GM21447 (cell line): ENCODE data around the gene KCNQ1.

Source experiments
- ATAC-seq: cut with Tn5 transposase; IDR thresholded peaks from one replicate; pipeline ENCODE4 v1.9.1; 2021; ENCODE audit not compliant: unreplicated experiment

The KCNQ1 gene

GRCh38 chr11:2831781-2832532 is 387.1 kb downstream of the KCNQ1 start:
- ATAC-seq: no peak

DNA sequence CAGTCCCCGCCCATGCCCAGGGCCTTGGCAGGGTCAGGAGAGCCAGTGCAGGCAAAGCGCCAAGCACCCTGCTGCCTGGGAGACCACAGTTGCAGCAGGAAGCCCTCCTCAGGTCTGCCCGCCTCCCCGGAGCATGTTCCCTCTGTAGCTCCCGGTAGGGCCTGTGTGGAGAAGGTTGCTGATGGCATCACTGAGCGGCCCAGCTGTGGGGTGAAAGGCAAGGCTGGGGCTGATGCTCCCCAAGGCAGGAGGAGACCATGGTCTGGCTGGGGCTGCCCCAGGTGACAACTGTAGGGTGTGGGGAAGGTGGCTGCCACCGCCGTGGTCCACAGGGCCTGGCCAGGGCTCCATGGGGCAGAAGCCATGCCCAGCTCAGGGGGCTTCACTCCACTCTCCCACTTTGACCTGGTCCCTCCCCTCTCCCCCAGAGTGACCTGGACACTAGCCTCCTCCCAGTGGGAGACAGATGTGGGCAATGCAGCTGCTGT is 387.8 kb downstream of the KCNQ1 start:
- no peak for ATAC-seq

DNA sequence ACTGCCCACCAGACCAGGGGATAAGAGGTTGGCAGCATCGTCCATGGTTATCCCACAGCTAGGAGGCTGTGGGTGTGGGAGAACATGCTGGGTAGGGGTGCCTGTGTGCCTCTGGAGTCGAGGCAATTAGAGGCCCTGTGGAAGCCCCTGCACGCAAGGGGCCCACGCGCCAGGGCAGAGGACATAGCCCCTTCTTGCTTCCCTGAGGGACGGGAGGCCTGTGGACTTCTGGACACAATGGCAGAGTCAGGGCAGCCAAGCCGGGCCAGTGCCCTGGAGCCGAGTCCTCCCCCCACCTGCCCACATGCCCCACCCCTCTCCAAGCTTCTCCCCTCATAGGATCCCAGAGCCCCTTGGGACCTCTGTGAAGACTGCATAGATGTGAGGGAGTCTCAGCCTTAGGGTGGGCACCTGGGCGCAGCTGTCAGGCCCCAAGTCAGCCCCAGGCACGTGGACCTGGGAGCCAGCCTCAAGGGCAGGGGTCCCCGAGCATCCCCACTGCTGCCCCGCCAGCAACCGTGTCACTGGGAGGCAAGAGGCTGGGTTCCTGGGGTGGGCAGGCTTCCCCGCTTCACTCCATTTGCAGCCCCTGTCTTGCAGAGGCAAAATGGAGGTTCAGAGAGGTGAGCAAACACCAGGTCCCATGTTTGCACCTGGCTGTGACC is 388.4 kb downstream of the KCNQ1 start:
- ATAC-seq: no peak

DNA sequence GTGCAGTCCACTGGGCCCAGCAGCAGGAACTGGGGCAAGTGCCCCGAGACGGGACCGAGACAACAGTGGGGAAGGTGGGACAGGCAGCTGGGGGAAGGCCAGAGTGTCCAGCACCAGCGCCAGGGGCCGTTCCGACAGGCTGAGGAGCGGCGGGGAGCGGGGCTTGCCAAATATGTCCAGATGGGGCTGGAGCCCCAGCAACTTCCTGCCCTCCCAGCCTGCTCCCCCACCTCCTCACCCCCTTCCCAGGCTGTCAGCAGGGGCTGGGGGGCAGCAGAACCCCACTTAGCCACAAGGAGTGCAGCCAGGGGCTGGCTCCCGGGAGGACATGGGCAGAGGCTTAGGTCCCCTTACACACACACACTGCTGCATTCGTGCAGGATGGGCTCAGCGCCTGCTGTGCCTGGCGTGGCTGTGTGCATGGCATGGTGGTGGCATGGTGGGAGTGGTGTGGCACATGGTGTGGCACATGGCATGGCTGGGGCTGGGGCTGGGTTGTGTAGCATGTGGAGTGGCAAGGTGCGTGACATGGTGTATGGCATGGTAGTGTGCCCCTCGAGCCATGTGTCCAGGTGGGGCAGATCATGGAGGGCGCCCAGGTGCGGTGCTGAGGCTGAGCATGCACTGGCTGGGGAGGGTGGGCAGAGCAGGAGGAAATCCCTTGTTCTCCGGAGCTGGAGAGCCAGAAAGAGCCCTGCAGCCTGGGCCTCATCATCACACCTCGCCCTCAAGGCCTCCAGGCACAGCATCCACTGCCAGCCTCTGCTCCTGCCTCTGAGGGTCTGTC is 389.1 kb downstream of the KCNQ1 start:
- no peak for ATAC-seq

- no peak for ATAC-seq
Measured at GRCh38 chr11:2834503-2835273, 389.9 kb downstream of the KCNQ1 start.

DNA sequence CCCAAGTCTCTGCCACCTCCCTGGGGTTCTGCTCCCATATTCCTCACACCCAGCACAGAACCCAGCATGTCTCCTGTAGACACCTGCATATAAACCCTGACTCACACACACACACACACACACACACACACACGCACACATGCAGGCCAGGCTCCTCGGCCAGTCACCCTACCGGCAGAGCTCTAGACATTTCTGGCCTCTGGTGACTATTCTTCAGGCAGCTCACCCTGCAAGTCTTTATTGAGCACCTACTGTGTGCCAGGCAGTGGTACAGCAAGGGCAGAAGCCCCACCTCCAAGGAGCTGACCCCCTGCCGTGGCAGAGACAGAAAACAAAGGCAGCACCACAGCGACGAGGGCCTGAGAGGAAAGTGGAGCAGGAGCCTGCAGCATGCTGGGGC is 390.5 kb downstream of the KCNQ1 start:
- no peak for ATAC-seq

GRCh38 chr11:2835751-2836150 is 390.9 kb downstream of the KCNQ1 start:
- no peak for ATAC-seq

DNA sequence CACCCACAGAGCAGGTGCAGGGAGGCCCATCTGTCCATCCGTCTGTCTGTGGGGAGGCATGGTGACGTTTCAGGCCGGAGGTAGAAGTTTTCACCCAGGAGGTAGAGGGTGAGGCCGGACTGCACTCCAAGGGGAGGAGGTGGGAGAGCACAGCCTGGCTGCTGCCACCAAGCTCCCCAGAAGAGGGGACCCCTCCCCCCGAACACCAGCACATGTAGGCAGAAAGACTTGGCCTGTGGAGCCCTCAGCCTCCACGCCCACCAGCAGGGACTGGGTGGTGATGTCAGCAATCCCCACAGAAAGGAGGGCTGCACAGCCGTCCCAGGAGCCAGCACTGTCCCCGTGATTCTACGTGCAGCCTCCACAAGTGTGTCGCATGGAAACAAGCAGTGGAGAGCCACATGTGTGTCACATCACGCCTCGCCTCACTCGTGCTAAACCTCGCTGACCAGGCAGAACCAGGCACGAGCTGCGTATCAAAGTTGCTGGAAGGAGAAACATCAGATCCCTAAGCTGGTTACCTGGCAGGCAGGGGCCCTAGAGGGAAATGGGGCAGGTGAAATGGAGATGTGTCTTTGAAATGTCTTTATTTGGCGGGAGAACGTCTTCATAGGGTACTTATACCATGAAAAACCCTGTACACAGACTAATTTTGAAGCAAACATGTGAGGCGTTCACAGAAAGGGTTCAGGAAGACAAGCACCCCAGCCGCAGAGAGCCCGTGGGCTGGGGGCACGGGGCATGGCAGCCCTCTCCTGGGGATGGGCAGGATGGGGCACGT is 391.7 kb downstream of the KCNQ1 start:
- no peak for ATAC-seq

GRCh38 chr11:2837096-2837601 is 392.3 kb downstream of the KCNQ1 start:
- ATAC-seq: no peak

GRCh38 chr11:2837651-2838050 is 392.8 kb downstream of the KCNQ1 start:
- ATAC-seq: no peak

GRCh38 chr11:2838091-2838490 is 393.3 kb downstream of the KCNQ1 start:
- no peak for ATAC-seq

GRCh38 chr11:2838676-2839294 is 394.0 kb downstream of the KCNQ1 start:
- ATAC-seq: no peak

DNA sequence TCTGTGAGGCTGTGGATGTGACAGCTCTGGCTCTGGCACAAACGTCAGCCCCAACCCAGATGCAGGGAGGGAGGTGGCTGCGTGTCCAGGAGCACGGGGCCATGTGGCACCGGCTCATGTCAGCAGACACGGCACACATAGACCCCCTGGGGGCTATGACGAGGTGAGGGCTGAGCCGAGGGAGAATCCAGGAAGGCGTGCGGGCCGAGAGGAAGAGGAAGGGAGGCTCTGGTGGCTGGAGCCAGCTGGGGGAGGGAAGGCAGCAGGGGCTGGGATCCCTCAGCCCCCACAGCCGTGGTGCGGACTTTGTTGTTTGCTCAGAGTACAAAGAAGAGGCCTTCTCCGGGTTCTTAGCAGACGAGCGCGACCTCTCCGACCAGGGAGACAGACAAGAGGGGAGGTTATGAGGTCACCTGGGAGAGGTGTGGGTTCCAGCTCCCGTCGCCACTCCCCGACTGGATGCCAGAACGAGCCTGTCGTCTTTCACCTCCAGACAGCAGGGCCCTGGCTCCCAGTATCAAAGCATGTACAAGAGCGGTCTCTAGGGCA is 394.7 kb downstream of the KCNQ1 start:
- ATAC-seq: no peak

DNA sequence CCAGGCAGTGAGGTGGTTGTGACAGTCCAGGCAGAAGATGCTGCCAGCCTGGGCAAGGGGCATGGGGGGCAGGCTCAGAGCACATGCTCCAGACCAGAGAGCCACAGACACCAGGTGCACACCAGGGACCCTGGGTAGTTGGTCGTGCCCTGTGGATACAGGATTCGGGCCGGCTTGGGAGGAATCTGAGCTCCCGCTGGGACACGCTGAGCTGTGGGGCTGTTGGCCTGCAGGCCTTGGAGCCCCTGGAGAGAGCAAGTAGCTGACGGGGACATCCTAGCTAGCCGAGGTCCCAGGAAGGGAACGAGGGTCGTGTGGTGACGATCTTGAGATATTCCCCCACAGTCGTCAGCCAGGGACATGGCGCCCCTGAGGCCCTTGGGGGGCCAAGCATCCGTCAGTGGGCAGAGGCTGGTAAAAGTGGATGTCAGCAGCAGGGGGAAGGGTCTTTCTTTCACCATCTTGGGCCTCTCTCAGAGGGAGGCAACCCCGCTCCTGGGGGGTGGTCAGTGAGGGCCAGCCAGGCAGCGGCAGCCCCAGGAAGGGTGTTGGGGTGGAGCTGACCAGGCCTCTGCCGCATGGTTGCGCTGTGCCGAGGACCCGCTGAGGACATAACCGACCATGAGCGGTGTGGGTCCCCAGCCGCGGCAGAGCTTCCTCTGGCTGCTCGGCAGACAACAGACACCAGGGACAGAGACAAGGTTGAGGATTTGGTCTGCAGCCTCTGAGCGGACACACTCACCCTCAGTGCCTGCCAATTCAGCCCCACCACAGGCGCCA is 396.8 kb downstream of the KCNQ1 start:
- no peak for ATAC-seq

DNA sequence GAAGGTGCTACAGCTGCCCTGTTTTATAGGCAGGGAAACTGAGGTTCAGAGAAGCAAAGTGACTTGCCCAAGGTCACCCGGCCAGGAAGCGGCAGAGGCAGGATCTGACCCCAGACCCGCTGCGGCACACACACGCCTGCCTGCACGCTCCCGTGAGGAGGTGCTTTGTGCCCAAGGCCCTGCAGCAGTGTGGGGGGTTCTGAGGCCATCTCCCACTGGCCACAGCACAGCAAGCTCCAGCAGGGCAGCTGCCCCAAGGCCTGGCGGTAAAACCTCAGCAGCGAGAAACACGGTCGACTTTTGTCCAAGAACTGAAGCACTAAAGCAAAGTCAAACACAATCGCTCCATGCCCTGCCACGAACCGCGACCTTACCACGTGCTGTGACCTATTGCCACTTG is 398.1 kb downstream of the KCNQ1 start:
- ATAC-seq: no peak

DNA sequence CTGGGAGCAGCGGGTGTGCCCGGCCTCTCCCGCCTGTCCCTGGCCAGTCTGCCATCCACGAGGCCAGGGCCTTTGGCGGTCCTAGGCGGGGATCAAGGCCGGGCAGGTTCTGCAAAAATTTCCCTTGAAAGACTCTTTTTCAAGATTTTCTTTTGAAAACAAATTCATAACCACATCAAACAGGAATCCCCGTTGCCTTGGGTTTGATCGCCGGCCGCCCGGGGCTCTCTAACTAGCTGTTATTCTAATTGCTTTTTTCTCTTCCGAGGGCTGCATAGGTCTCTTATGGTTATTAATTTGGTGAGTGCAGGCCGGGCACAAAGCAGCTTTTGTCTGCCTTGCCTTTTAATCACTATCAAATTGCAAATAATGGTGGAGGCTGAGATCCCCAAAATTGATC is 398.7 kb downstream of the KCNQ1 start:
- no peak for ATAC-seq

DNA sequence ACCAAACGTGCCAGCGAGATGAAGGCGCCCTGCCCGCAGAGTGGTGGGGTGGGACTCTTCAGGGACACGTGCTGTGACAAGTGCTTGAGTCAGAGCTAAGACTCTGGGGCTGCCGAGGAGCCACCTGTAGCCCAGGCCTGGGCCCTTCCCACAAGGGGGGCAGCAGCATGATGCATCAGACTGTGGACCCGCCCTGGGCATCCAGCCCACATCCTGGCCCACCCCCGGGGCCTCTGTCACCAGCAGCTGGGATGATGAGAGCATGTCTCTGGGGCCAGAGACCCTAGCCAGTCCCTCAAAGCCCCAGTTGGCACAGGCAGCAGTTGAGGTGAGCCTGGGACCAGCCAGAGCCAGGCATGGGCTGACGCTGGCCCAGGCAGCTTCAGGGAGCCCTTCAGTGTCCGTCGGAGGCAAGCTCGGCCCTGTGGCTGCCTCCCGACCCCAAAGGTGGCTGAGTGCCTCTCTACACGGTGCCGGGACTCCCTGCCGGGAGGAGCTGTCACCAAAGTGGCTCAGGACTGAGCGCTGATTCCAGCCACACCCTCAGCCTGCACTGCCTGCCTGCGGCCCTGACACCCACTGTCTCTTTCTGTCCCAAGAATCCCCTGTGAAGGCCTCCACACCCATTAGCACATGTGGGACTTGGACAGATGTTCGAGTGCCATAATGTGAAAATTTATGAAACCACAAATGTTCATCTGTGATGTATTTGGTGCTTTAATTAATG is 399.5 kb downstream of the KCNQ1 start:
- no peak for ATAC-seq

DNA sequence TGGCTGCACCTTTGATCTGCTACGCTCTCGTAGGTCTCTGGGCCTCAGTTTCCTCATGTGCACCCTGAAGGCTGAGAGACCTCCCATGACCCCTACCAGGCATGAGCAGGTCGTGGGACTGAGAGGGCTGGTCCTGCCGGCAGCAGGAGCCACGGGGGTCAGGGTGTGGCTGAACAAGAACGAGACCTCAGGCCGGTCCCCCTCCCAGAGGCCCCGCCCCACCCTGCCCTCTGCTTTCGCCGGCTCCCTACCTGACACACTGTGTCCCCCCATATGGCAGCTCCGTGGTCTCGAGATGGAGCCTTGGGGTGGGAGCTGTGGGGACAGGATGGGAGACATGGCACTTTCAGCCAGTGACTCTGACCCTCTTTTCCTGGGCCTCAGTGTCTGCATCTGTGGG is 400.2 kb downstream of the KCNQ1 start:
- no peak for ATAC-seq
